ENCODE data around the gene SOX18.

DNA sequence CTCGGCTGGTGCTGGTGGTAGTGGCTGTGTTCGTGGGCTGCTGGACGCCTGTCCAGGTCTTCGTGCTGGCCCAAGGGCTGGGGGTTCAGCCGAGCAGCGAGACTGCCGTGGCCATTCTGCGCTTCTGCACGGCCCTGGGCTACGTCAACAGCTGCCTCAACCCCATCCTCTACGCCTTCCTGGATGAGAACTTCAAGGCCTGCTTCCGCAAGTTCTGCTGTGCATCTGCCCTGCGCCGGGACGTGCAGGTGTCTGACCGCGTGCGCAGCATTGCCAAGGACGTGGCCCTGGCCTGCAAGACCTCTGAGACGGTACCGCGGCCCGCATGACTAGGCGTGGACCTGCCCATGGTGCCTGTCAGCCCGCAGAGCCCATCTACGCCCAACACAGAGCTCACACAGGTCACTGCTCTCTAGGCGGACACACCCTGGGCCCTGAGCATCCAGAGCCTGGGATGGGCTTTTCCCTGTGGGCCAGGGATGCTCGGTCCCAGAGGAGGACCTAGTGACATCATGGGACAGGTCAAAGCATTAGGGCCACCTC, 49.1 kb upstream of the SOX18 start:
- TF ChIP-seq, protein P1, sequence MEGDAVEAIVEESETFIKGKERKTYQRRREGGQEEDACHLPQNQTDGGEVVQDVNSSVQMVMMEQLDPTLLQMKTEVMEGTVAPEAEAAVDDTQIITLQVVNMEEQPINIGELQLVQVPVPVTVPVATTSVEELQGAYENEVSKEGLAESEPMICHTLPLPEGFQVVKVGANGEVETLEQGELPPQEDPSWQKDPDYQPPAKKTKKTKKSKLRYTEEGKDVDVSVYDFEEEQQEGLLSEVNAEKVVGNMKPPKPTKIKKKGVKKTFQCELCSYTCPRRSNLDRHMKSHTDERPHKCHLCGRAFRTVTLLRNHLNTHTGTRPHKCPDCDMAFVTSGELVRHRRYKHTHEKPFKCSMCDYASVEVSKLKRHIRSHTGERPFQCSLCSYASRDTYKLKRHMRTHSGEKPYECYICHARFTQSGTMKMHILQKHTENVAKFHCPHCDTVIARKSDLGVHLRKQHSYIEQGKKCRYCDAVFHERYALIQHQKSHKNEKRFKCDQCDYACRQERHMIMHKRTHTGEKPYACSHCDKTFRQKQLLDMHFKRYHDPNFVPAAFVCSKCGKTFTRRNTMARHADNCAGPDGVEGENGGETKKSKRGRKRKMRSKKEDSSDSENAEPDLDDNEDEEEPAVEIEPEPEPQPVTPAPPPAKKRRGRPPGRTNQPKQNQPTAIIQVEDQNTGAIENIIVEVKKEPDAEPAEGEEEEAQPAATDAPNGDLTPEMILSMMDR (IDR thresholded peaks at IDR 0.05): no peak
- TF ChIP-seq EZH2 (IDR thresholded peaks at IDR 0.05): no peak
- no peak for TF ChIP-seq EZH2phosphoT487 (IDR thresholded peaks at IDR 0.05)
